ENCODE data around the gene DCN. TPM values are rescaled to one million over a fixed set of nuclear protein-coding genes. Genes with fewer than 3 reads are reported as not detected.
"Not testable (repeated sequence)": the region's sequence is repeated elsewhere in the genome, so short reads cannot be mapped to it uniquely, and the experiment has no call there.

DCN gene
- total RNA-seq, 2 donors from 2014 or later: 994 to 1,906 TPM

DNA sequence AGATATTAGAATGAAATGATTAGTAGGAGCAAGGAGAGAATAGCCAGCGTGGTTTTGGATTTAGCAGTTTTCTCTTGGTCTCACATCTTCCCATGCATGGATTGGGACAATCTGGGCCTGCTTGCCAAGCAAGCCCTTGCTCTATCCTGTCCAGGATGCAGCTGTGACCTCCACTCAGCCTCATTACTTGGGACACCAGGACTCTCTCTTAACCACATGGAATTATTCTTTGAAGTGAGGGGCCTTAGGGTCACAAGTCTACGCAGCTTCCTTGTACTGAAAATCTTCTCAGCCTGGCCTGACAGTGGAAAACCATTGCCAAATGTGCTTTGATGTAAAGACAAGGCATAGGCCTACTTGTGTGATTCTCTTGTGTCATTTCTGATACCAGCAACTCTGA lies 28.0 kb upstream of the DCN start:
- Histone ChIP-seq H3K4me1 (no peaks in the 10 kb centered on the region), H3K27ac (no peak overlapping the region), H3K4me3 (no peak overlapping the region), H3K27me3 (no peaks in the 10 kb centered on the region), H3K36me3 (no peaks in the 10 kb centered on the region), H3K9me3 (peaks cover 0 to 6% of the 10 kb centered on the region in 2 donors)
- no peak for DNase-seq (ENCODE audit: low spot score)
- TF ChIP-seq, protein P1, sequence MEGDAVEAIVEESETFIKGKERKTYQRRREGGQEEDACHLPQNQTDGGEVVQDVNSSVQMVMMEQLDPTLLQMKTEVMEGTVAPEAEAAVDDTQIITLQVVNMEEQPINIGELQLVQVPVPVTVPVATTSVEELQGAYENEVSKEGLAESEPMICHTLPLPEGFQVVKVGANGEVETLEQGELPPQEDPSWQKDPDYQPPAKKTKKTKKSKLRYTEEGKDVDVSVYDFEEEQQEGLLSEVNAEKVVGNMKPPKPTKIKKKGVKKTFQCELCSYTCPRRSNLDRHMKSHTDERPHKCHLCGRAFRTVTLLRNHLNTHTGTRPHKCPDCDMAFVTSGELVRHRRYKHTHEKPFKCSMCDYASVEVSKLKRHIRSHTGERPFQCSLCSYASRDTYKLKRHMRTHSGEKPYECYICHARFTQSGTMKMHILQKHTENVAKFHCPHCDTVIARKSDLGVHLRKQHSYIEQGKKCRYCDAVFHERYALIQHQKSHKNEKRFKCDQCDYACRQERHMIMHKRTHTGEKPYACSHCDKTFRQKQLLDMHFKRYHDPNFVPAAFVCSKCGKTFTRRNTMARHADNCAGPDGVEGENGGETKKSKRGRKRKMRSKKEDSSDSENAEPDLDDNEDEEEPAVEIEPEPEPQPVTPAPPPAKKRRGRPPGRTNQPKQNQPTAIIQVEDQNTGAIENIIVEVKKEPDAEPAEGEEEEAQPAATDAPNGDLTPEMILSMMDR (IDR thresholded peaks at IDR 0.05): no peak

DNA sequence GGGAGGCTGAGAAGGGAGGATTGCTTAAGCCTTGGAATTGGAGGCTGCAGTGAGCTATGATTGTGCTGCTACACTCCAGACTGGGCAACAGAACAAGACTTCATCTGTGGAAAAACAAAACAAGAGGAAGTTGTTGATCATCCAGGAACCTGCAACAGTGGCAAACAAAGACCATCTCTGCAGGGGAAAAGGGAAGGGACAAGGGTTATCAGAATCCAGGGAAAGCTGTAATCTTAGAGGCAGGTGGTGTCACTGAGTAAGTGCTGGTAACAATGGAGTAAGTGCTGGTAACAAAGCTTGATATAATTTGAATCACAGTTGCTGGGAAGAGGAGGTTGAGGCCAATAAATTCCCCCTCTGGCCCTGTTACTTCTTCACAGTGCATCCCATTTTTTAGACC lies 27.5 kb upstream of the DCN start:
- H3K27me3 ChIP-seq: no peaks in the 10 kb centered on the region
- TF ChIP-seq, protein P1 (IDR thresholded peaks at IDR 0.05): no peak
- DNase-seq (ENCODE audit: low spot score): no peak
- no peaks in the 10 kb centered on the region for H3K36me3 ChIP-seq
- no peak overlapping the region for H3K27ac ChIP-seq
- peaks cover 0 to 6% of the 10 kb centered on the region in 2 donors for H3K9me3 ChIP-seq
- H3K4me3 ChIP-seq: no peak overlapping the region
- H3K4me1 ChIP-seq: no peaks in the 10 kb centered on the region

DNA sequence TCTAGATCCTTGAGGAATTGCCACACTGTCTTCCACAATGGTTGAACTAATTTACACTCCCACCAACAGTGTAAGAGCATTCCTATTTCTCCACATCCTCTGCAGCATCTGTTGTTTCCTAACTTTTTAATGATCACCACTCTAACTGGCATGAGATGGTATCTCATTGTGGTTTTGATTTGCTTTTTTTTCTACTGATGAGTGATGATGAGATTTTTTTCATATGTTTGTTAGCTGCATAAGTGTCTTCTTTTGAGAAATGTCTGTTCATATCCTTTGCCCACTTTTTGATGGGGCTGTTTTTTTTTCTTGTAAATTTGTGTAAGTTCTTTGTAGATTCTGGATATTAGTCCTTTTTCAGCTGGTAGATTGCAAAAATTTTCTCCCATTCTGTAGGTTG lies 24.7 kb upstream of the DCN start:
- not testable (repeated sequence) for H3K27me3 ChIP-seq; DNase-seq (ENCODE audit: low spot score); H3K9me3 ChIP-seq; H3K27ac ChIP-seq; H3K4me1 ChIP-seq; H3K4me3 ChIP-seq; H3K36me3 ChIP-seq

DNA sequence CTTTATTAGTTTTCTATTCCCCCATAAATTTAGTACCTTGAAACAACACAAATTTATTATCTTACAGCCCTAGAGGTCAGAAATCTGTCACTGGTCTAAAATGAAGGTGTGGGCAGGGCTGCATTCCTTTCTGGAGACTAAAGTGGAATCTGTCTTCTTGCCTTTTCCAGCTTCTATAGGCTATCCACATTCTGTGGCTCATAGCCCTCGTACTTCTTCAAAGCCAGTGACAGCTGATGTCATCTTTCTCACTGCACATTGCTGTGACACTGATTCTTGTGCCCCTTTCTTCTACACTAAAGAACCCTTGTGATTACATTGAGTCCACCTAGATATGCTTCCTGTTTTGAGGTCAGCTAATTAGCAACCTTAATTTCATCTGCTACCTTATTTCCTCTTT lies 23.2 kb upstream of the DCN start:
- DNase-seq (ENCODE audit: low spot score): no peak
- Histone ChIP-seq H3K4me1 (no peaks in the 10 kb centered on the region), H3K27ac (no peak overlapping the region), H3K27me3 (no peaks in the 10 kb centered on the region), H3K4me3 (no peak overlapping the region), H3K36me3 (no peaks in the 10 kb centered on the region), H3K9me3 (peaks cover 0 to 3% of the 10 kb centered on the region in 2 donors)
- TF ChIP-seq, protein P1 (IDR thresholded peaks at IDR 0.05): no peak

DNA sequence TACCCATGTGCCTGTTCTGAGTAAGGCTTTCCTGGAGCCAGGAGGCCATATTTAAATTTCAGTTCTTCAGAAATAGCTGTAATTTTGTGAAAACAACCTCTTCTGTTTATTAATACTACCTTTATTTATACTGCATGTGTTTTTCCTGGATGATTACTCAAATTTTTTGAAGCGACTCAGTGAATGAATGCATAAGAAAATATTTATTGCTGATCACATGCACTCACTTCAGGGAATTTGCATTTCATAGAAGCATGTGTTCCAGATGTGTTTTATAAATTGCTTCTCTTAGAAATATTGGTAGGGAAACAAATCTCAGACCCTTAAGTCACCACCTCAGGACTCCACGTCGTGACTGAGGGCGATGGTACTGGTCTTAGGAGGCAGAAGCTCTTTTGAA lies 21.8 kb upstream of the DCN start:
- no peak for DNase-seq (ENCODE audit: low spot score)
- H3K36me3 ChIP-seq: no peaks in the 10 kb centered on the region

DNA sequence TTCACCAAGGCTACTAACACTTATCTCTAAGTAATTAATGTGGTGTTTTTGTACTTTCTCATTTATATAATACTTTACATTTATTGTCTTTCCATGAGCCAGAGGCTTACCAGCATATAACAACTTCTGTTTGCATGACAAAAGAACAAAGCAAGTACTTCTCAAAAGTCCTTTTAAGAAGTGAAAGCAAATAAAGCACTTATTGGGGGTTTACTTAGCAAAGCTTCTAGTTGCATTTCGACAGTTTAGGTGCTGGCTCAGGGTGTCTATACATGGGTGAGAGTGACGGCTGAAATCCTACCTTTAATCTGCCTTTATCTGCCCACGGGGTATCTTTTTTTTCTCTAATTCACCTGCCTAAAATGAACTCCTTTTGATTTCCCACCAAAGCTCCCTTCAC lies 21.0 kb upstream of the DCN start:
- no peaks in the 10 kb centered on the region for H3K27me3 ChIP-seq
- H3K27ac ChIP-seq: no peak overlapping the region
- H3K4me3 ChIP-seq: no peak overlapping the region
- H3K9me3 ChIP-seq: peaks cover 0 to 3% of the 10 kb centered on the region in 2 donors
- no peak for DNase-seq (ENCODE audit: low spot score)
- no peaks in the 10 kb centered on the region for H3K4me1 ChIP-seq
- TF ChIP-seq, protein P1 (IDR thresholded peaks at IDR 0.05): no peak
- H3K36me3 ChIP-seq: no peaks in the 10 kb centered on the region

More for the DNA sequence above, 21.8 kb upstream of the DCN start:
- Histone ChIP-seq H3K9me3 (peaks cover 0 to 3% of the 10 kb centered on the region in 2 donors), H3K4me3 (no peak overlapping the region), H3K27me3 (no peaks in the 10 kb centered on the region), H3K27ac (no peak overlapping the region), H3K4me1 (no peaks in the 10 kb centered on the region)
- TF ChIP-seq, protein P1 (IDR thresholded peaks at IDR 0.05): no peak

All from right atrium auricular region (tissue), 2 donors.